Left ventricle myocardium inferior (tissue), 1 donor: ENCODE measurements around the gene NR2F1-AS1. TPM values are rescaled to one million over a fixed set of nuclear protein-coding genes. Genes with fewer than 3 reads are reported as not detected.

ENCODE experiments used
- DNase-seq: peaks from one replicate; pipeline ENCODE4 v3.0.0-alpha.2; 2020
- H3K27ac ChIP-seq: fragments of 200-600 bp; replicated peaks from 2 replicates; pipeline ENCODE4 v1.8.0; 2021
- H3K27me3 ChIP-seq: fragments of 200-600 bp; 2 replicates; pipeline ENCODE4 v1.8.0; 2021; ENCODE audit warnings: low read depth
- H3K36me3 ChIP-seq: fragments of 200-600 bp; 2 replicates; pipeline ENCODE4 v1.8.0; 2021
- H3K4me1 ChIP-seq: fragments of 200-600 bp; 2 replicates; pipeline ENCODE4 v1.8.0; 2021
- H3K4me3 ChIP-seq: fragments of 200-600 bp; 2 replicates; pipeline ENCODE4 v1.8.0; 2021; ENCODE audit warnings: mild to moderate bottlenecking, moderate library complexity
- H3K9me3 ChIP-seq: fragments of 200-600 bp; replicated peaks from 2 replicates; pipeline ENCODE4 v1.8.0; 2021
- intact Hi-C: fragments of 100-400 bp; cut with micrococcal nuclease; formaldehyde crosslinking; loops from one replicate; pipeline ENCODE4 v1.11.0; 2022
- total RNA-seq: library from RNA; stranded (reverse); fragmentation: NEBNext Ultra II Directional; extraction: Animal tissue kit (Norgen Biotek cat#: 25700); gene quantifications from one replicate; pipeline ENCODE4 v1.2.1, GENCODE V29; 2021
- TF ChIP-seq, protein P1 (sequence below): fragments of 200-600 bp; IDR thresholded peaks from 2 replicates; pipeline ENCODE4 v1.8.0; 2021; ENCODE audit warnings: antibody characterized with exemption, mild to moderate bottlenecking, borderline replicate concordance
- donor health status: DM: no; HTN: yes; CAD: no; lungs with severe emphysema.

The NR2F1-AS1 gene
- total RNA-seq, 1 donor from 2014 or later: 0.60 TPM

DNA sequence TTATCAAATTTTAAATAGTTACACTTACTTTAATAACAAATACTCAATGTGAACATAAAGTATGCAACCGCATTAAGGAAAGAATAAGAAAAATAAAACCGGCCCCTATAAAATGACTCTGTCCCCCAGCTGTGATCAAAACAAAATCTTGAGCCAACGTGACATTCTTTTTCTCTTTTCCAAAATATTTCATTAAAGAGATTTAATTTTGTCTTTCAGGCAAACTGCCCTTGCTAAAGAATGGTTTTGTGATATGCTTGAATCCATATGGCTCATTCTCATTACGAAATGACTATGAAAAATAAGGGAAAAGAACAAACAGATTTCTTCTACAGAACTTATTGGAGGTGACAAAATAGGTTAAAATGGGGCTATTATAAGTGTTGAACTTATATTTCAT is 197.0 kb downstream of the NR2F1-AS1 start:
- no peak overlapping the region for H3K27ac ChIP-seq
- H3K27me3 ChIP-seq: no peaks in the 10 kb centered on the region
- no peaks in the 10 kb centered on the region for H3K9me3 ChIP-seq
- H3K36me3 ChIP-seq: no peaks in the 10 kb centered on the region
- intact Hi-C loops: no loop called here
- no peaks in the 10 kb centered on the region for H3K4me1 ChIP-seq
- no peak overlapping the region for H3K4me3 ChIP-seq
- no peak for DNase-seq
- TF ChIP-seq, protein P1, sequence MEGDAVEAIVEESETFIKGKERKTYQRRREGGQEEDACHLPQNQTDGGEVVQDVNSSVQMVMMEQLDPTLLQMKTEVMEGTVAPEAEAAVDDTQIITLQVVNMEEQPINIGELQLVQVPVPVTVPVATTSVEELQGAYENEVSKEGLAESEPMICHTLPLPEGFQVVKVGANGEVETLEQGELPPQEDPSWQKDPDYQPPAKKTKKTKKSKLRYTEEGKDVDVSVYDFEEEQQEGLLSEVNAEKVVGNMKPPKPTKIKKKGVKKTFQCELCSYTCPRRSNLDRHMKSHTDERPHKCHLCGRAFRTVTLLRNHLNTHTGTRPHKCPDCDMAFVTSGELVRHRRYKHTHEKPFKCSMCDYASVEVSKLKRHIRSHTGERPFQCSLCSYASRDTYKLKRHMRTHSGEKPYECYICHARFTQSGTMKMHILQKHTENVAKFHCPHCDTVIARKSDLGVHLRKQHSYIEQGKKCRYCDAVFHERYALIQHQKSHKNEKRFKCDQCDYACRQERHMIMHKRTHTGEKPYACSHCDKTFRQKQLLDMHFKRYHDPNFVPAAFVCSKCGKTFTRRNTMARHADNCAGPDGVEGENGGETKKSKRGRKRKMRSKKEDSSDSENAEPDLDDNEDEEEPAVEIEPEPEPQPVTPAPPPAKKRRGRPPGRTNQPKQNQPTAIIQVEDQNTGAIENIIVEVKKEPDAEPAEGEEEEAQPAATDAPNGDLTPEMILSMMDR: no peak

DNA sequence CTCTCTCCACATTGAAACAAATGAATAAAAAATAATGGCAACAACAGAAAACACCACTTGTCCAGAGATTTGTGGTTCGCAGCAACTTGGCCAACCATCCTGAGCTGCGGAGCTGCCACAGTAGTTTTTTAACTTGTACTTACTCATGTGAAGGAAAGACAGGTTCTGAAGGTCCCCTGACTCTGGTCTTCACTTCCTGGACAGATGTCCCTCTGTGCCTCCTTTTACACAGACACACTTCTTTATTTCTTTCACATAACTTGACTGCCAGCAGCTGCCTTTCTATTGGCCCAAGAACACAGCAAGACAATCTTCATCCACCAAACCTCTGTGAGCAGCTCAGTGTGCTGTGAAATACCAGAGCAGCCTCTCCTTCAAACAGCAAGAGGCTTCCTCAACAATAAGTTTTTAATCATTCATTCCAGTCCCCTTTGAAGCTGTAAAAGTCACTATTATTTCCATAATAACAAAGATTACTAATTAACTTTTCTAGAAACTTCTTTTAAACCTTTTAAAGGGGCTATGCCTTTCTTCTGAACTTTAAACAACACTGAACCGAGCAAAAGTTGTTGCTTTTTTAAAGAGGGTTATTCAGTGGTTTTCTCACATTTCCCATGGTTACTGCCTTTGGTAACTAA is 198.7 kb downstream of the NR2F1-AS1 start:
- no peaks in the 10 kb centered on the region for H3K4me1 ChIP-seq
- TF ChIP-seq, protein P1: no peak
- DNase-seq: no peak
- no peaks in the 10 kb centered on the region for H3K36me3 ChIP-seq
- H3K9me3 ChIP-seq: no peaks in the 10 kb centered on the region
- H3K4me3 ChIP-seq: no peak overlapping the region
- intact Hi-C loops: no loop called here
- no peak overlapping the region for H3K27ac ChIP-seq
- H3K27me3 ChIP-seq: no peaks in the 10 kb centered on the region

DNA sequence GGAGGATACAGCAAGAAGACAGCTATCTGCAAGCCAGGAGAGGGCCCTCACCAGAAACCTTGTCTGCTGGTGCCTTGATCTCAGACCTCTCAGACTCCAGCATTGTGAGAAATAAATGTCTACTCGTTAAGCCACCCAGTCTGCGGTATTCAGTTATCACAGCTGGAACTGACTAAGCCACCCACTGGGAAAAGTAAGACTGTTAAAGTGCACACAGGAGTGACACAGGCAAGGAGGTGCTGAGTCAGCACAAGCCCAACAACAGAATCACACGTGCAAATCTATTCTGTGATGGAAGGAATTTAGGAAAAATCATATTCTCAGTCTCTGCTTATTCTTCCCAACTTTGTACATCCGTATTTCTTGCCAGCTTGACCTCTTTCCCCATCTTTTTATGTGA is 200.0 kb downstream of the NR2F1-AS1 start:
- Histone ChIP-seq H3K9me3 (peaks cover 4% of the 10 kb centered on the region), H3K27ac (no peak overlapping the region), H3K4me1 (no peaks in the 10 kb centered on the region), H3K4me3 (no peak overlapping the region), H3K27me3 (no peaks in the 10 kb centered on the region), H3K36me3 (no peaks in the 10 kb centered on the region)
- TF ChIP-seq, protein P1: no peak
- no peak for DNase-seq
- intact Hi-C loops: no loop called here

DNA sequence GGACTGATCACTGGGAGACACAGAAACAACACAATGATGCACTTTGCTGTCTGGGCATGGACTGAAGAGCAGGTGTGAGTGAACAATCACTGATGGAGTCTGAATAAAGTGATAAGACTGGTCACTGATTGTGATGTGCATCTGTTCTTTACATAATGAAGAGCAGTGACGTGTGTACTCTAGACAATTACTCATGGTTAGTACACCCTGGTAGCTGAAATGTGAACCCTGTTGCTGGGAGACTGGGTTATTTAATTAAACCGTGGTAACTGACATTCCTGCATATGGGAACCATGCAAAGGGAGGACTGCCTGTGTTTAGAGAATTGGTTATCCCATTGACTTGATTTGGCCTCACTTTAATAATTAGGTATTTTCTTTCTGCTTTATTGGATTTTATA is 202.9 kb downstream of the NR2F1-AS1 start:
- Histone ChIP-seq H3K4me3 (no peak overlapping the region), H3K36me3 (no peaks in the 10 kb centered on the region), H3K27me3 (no peaks in the 10 kb centered on the region), H3K27ac (no peak overlapping the region), H3K4me1 (no peaks in the 10 kb centered on the region), H3K9me3 (peaks cover 16% of the 10 kb centered on the region)
- no peak for DNase-seq
- TF ChIP-seq, protein P1: no peak
- intact Hi-C loops: no loop called here

DNA sequence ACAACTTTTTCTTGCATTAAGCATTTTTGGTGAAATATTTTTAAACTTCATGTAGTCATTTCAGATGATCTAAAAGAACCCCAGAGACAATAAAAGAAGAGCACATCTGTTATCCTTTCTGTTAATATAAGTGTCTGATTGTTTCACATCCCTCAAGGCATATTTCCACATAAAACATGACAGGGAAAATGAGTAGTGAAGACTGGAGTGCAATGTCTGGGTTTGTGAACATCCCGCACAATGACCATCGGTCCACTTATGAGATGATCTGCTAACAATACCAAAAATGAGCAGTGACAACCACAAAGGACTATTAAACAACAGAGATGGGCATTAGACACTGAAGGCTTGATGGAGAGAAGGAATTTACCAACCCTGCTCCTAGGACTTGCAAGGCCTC is 209.1 kb downstream of the NR2F1-AS1 start:
- H3K27ac ChIP-seq: no peak overlapping the region
- intact Hi-C loops: no loop called here
- H3K27me3 ChIP-seq: no peaks in the 10 kb centered on the region
- H3K9me3 ChIP-seq: peaks cover 23% of the 10 kb centered on the region
- H3K36me3 ChIP-seq: no peaks in the 10 kb centered on the region
- DNase-seq: no peak
- H3K4me3 ChIP-seq: no peak overlapping the region
- no peaks in the 10 kb centered on the region for H3K4me1 ChIP-seq
- TF ChIP-seq, protein P1: no peak
